ENCODE measurements around the gene ITCH.
"Not testable (repeated sequence)": the region's sequence is repeated elsewhere in the genome, so short reads cannot be mapped to it uniquely, and the experiment has no call there.

ITCH gene

DNA sequence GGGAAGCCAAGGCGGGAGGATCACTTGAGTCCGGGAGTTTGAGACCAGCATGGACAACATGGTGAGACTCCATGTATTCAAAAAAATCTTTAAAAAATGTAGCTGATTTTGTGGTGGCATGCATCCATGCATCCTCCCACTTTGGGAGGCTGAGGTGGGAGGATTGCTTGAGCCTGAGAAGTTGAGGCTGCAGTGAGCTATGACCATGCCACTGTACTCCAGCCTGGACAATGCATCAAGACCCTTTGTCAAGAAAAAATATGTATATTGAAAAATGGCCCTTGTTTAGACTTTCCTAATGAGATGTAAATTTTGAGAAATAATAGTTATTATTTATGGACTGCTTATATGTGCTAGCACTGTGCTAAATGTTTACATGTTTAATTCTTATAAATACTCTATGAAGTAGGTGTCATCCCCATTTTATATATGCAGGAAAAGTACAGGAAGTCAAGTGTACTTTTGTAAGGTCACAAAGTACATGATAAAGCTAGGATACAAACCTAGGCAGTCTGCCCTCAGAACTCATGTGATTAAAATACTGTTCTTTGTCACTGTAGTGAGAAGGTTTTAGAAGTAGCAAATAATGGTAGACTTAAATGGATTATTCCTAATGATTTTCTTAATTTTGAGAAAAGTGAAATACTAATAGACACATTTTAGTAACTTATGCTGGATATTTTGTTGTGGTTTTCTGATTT is 58.8 kb downstream of the ITCH start:
- DNase-seq = no peak

GRCh38 chr20:34425032-34425690 is 62.1 kb downstream of the ITCH start:
- not testable (repeated sequence) for DNase-seq

GRCh38 chr20:34426026-34426425 is 63.0 kb downstream of the ITCH start:
- DNase-seq = no peak

GRCh38 chr20:34427331-34427730 is 64.3 kb downstream of the ITCH start:
- no peak for DNase-seq

GRCh38 chr20:34427784-34428183 is 64.7 kb downstream of the ITCH start:
- no peak for DNase-seq

- no peak for DNase-seq
These were observed 68.1 kb downstream of the ITCH start for GRCh38 chr20:34431168-34431567.

GRCh38 chr20:34432663-34433062 is 69.6 kb downstream of the ITCH start:
- DNase-seq = not testable (repeated sequence)

- no peak for DNase-seq
These were observed 70.3 kb downstream of the ITCH start for GRCh38 chr20:34433391-34433790.

GRCh38 chr20:34435589-34435988 is 72.5 kb downstream of the ITCH start:
- no peak for DNase-seq

DNA sequence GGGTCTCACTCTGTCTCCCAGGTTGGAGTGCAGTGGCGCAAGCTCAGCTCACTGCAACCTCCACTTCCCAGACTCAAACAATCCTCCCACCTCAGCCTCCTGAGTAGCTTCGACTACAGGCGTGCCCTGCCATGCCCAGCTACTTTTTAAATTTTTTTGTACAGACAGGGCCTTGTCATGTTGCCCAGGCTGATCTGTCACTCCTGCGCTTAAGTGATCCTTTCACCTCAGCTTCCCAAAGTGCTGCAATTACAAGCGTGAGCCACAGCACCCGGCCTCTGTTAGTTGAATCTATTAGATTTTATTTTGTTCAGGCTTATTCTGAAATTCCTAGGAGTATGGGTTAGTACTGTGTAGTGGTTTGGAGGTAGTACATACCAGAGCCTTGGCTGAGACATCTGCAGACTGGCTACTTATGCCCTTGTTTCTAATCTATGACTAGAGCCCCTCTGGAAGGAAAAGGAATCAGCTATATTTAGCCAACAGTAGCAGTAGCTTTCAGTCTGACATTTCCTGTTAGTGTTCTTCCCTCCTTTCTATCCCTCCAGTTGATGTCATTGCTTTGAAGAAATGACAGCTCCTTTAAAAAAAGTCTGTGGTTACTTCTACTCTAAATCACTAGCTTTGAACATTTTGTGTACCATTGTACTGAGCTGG is 74.4 kb downstream of the ITCH start:
- DNase-seq = no peak

DNA sequence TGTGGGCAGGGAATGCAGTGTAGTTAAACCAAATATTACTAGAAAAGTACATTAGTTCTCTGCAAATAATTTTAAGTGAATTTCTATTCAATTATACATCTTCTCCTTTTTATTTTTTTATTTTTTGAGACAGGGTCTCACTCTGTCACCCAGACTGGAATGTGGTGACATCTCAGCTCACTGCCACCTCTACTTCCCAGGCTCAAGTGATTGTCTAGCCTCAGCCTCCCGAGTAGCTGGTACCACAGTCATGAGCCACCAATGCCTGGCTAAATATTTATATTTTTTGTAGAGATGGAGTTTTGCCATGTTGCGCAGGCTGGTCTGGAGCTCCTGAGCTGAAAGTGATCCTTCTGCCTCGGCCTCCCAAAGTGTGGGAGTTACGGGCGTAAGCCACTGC is 76.1 kb downstream of the ITCH start:
- DNase-seq = no peak

GRCh38 chr20:34441423-34441822 is 78.3 kb downstream of the ITCH start:
- DNase-seq = not testable (repeated sequence)

DNA sequence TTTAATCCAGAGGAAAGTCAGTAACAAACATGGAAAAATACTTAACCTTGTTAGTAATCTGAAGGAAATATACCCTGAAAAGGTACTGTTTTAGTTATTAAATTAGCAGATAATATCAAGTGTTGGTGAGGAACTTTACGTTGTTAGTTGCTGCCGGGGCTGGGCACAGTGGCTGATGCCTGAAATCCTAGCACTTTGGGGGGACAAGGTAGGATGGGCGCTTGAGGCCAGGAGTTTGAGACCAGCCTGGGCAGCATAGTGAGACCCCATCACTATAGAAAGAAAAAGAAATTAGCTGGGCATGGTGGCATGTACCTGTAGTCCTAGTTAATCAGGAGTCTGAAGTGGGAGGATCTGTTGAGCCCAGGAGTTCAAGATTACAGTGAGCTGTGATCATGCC is 80.5 kb downstream of the ITCH start:
- DNase-seq = no peak

DNA sequence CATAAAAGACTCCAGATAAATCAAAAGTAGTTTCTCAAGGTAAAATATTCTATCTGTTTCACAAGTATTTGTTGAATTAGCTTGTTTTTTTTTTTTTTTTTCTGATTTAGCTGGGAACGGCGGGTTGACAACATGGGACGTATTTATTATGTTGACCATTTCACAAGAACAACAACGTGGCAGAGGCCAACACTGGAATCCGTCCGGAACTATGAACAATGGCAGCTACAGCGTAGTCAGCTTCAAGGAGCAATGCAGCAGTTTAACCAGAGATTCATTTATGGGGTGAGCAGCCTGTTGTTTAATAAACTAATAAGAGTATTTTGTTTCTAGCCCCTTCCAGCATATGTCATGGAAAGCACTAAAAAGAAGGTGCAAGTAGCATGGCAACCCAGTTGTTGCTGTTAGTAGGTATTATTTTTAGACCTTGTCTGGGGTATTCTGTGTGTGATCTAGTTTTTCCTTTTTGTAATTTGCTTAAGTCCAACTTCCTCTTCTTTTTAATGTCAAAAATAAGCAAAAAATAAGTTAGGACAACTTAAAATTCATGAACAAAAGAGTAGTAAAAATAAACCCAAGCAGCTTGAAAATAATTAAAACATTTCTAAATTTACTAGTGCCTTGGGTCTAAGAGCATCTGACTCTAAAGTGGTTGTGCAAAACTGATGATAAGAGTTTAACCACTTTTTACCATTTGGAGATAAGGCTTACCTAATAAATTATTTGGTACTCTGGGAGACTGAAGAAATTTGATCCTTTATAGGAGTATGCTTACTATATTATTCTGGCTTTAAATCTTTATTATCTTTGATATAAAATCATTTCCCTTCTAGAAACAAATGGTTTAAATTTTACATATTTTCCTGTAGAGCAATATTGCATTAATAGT is 82.3 kb downstream of the ITCH start:
- DNase-seq = no peak

DNA sequence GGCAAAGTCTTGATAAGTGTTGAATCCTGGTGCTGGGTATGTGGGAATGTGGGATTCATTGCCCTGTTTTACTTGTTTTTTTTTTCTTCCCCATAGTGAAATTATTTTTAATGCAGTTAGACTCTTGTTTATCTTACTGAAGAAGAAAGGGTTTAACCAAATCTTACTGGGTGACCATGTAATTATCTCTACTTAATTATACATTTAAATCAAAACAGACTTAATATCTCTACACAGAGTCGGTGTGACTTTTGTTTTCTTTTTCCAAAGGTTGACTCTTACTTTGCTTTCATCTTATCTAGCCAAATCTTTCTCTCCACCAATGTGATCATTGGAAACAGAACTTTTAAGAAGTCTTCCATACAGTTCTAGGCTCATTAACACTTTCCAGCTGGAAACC is 85.4 kb downstream of the ITCH start:
- no peak for DNase-seq

DNA sequence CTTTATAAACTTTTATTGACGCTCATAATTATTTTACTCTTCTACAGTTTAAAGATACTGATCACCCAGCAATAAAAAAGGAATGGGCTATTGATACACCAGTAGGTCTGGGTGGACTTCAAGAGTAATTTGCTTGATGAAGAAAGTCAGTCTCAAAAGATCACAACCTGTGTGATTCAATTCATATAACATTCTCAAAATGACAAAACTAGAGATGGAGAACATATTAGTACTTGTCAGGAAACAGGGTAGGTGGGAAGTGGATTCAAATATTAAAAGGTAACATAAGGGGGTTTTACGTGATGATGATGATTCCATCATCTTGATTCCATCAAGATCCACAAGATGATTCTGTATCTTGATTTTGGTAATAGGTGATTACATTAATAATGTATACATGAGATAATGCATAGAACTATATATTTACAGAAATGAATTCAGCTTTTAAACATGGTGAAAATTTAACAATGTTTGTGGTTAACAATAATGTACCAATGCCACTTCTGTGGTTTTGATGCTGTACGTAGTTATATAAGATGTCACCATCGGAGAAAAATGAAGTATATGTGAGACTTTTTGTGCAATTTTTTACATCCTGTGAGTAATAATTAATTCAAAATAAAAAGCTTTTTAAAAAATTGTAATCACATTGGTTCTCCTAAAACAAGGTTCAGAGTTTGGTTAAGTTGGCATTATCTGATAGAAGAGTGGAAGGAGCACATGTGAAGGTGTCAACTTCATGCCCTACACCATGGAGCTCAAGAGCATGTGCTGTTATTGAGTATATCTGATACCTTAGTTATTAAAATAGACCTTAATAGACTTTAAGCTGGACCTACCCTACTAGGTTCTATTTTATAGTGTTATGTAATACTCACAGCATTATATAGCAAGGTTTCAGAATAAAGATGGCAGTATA is 86.9 kb downstream of the ITCH start:
- DNase-seq = no peak

- no peak for DNase-seq
These were observed 89.4 kb downstream of the ITCH start for GRCh38 chr20:34452281-34452982.

- DNase-seq = no peak
These were observed 95.6 kb downstream of the ITCH start for GRCh38 chr20:34458631-34459030.

DNA sequence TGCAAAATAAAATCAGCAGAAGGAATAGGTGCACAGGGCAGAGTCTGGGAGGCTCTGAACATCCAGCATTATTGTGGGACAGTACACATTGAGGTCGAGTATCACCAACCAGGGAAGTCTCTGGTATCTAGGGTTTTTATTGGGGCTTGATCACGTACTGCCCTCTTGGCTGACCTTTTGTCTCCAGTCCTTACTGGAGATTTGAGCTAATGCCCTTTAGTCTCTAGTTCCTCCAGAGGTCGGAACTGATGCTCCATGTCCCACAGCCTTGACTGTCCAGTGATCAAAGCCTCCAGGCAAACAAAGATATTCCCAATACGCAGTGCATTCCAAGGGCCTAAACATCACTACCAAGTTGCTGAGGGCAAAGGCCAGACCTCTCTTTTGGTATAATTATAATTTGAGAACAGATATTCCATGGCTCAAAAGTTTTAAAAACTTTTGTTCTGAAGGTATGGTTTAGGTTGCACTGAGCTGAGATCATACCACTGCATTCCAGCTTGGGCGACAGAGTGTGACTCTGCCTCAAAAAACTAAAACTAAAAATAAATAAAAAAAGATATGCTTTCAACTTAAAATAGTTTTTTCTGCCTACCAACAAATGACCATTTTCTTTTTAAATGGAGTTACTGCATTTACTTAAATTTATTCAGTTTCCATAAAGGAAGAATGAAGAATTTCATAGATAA is 96.3 kb downstream of the ITCH start:
- DNase-seq = no peak

DNA sequence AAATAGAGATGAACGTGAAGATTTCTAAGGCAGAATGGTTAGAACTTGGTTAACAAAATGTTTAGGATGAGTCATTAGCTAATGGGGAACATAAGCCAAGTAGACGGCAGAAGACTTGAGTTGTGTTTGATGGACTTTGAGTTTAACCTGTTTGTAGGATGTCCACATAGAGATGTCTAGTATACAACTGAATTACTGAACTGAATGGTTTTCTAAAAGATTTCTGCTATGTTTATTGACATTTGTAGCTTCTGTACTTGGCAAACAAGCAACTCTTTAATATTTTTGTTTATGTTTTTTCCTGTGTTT is 98.7 kb downstream of the ITCH start:
- DNase-seq = no peak

GRCh38 chr20:34468951-34469350 is 105.9 kb downstream of the ITCH start:
- no peak for DNase-seq
